SK-N-SH (cell line): ENCODE data around the gene RNLS.

Experiments used
- EP300 ChIP-seq, 2 experiments: IDR thresholded peaks; 2 replicates each; pipeline versions ENCODE4 v1.4.0 to v1.6.1; 2012; ENCODE audit warnings: borderline replicate concordance in 1 of 2, low read depth in 1 of 2, low read length in 1 of 2
- FOXM1 ChIP-seq: IDR thresholded peaks from 2 replicates; pipeline ENCODE4 v1.4.0; 2012; ENCODE audit warnings: low read depth, mild to moderate bottlenecking
- NRF1 ChIP-seq: IDR thresholded peaks from 2 replicates; pipeline ENCODE4 v1.6.1; 2012; ENCODE audit warnings: low read depth, mild to moderate bottlenecking, low read length
- RXRA ChIP-seq: IDR thresholded peaks from 2 replicates; pipeline ENCODE4 v1.4.0; 2012; ENCODE audit warnings: low read depth, mild to moderate bottlenecking, borderline replicate concordance
- TF ChIP-seq, protein P1 (sequence below): fragments of 200-600 bp; sonication (generic); IDR thresholded peaks from 2 replicates; pipeline ENCODE4 v1.6.1; 2017; ENCODE audit warnings: antibody characterized with exemption, mild to moderate bottlenecking, moderate library complexity

DNA sequence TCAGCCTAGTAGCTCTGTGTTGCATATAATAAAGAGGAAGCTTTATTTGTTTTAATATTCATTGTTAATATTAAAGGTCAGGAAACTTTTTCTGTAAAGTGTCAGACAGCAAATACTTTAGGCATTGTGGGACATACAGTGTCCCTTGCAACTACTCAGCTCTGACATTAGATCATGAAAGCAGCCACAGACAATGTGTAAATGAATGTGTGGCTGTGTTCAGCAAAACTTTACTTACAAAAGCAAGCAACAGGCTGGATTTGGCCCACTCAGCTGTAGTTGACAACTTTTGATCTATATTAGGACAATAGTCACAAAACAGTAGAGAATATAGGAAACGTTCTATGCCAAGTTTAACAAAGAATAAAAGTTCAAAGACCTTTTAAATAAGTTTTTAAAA is 173.3 kb downstream of the RNLS start:
- TF ChIP-seq, protein P1, sequence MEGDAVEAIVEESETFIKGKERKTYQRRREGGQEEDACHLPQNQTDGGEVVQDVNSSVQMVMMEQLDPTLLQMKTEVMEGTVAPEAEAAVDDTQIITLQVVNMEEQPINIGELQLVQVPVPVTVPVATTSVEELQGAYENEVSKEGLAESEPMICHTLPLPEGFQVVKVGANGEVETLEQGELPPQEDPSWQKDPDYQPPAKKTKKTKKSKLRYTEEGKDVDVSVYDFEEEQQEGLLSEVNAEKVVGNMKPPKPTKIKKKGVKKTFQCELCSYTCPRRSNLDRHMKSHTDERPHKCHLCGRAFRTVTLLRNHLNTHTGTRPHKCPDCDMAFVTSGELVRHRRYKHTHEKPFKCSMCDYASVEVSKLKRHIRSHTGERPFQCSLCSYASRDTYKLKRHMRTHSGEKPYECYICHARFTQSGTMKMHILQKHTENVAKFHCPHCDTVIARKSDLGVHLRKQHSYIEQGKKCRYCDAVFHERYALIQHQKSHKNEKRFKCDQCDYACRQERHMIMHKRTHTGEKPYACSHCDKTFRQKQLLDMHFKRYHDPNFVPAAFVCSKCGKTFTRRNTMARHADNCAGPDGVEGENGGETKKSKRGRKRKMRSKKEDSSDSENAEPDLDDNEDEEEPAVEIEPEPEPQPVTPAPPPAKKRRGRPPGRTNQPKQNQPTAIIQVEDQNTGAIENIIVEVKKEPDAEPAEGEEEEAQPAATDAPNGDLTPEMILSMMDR, result no peak
- no peak for TF ChIP-seq RXRA
- no peak for TF ChIP-seq FOXM1
- no peak for TF ChIP-seq EP300 (IDR thresholded peaks at IDR 0.05; ENCODE audit: borderline replicate concordance in 1 of 2, low read depth in 1 of 2, low read length in 1 of 2)
- no peak for TF ChIP-seq NRF1
